WTC11 (cell line): ENCODE data around the gene FANK1. TPM values are rescaled to one million over a fixed set of nuclear protein-coding genes. Genes with fewer than 3 reads are reported as not detected.

Source experiments
- ATAC-seq: fragments of 200-7000 bp; cut with Tn5 transposase; 2 replicates; pipeline ENCODE4 v1.10.0; 2021; ENCODE audit warnings: mild to moderate bottlenecking, moderate library complexity
- CTCF ChIA-PET: fragments of 300-600 bp; sonication (Branson Sonifier 250); formaldehyde crosslinking; loops from one replicate; lab custom pipeline; 2021; ENCODE audit warnings: antibody characterized with exemption; lab: Charles Lee
- POLR2A ChIA-PET: fragments of 350-600 bp; sonication (Branson Sonifier 250); formaldehyde crosslinking; loops from one replicate; lab custom pipeline; 2021; ENCODE audit warnings: antibody characterized with exemption; lab: Charles Lee
- DNase-seq: peaks from one replicate; pipeline ENCODE4 v3.0.0; 2021; ENCODE audit warnings: low spot score
- H3K27ac Mint-ChIP-seq: 2 replicates; pipeline ENCODE4 v1.8.0; 2021; ENCODE audit warnings: mixed read lengths
- H3K27me3 Mint-ChIP-seq: 2 replicates; pipeline ENCODE4 v1.8.0; 2021; ENCODE audit warnings: low read depth, mild to moderate bottlenecking, moderate library complexity, mixed read lengths
- H3K36me3 Mint-ChIP-seq: 2 replicates; pipeline ENCODE4 v1.8.0; 2021; ENCODE audit warnings: mixed read lengths
- H3K4me1 Mint-ChIP-seq: 2 replicates; pipeline ENCODE4 v1.8.0; 2022; ENCODE audit warnings: mixed read lengths
- H3K4me3 Mint-ChIP-seq: 2 replicates; pipeline ENCODE4 v1.8.0; 2021; ENCODE audit warnings: mild to moderate bottlenecking, moderate library complexity, mixed read lengths
- H3K9me3 Mint-ChIP-seq: 2 replicates; pipeline ENCODE4 v1.8.0; 2021; ENCODE audit warnings: mixed read lengths
- AR ChIP-seq: fragments of 250-450 bp; sonication (Bioruptor Pico); IDR thresholded peaks from 2 replicates; pipeline ENCODE4 v1.9.0; 2021; ENCODE audit warnings: mild to moderate bottlenecking
- CBFB ChIP-seq: sonication (generic); formaldehyde crosslinking; IDR thresholded peaks from 2 replicates; pipeline ENCODE4 v1.8.1; 2022; ENCODE audit warnings: mild to moderate bottlenecking, low read depth, missing genetic modification reagents
- CTCF ChIP-seq: fragments of 200-600 bp; IDR thresholded peaks from 2 replicates; pipeline ENCODE4 v1.8.0; 2022; ENCODE audit warnings: antibody characterized with exemption
- ELF4 ChIP-seq: sonication (generic); formaldehyde crosslinking; IDR thresholded peaks from 2 replicates; pipeline ENCODE4 v1.8.1; 2022; ENCODE audit warnings: low read depth, mild to moderate bottlenecking, moderate library complexity, missing genetic modification reagents
- EMX1 ChIP-seq: fragments of 250-450 bp; sonication (Bioruptor Pico); IDR thresholded peaks from 2 replicates; pipeline ENCODE4 v1.8.0; 2021; ENCODE audit warnings: mild to moderate bottlenecking
- FOXP1 ChIP-seq: sonication (generic); formaldehyde crosslinking; IDR thresholded peaks from 2 replicates; pipeline ENCODE4 v1.8.0; 2022; ENCODE audit warnings: missing genetic modification reagents, mild to moderate bottlenecking, moderate library complexity, borderline replicate concordance
- GRHL2 ChIP-seq: fragments of 250-450 bp; sonication (Bioruptor Pico); IDR thresholded peaks from 2 replicates; pipeline ENCODE4 v1.8.0; 2022; ENCODE audit warnings: mild to moderate bottlenecking, moderate library complexity; ENCODE audit not compliant: insufficient replicate concordance, severe bottlenecking
- KAT7 ChIP-seq: sonication (generic); formaldehyde crosslinking; IDR thresholded peaks from 2 replicates; pipeline ENCODE4 v1.8.1; 2023; ENCODE audit warnings: missing genetic modification reagents, mild to moderate bottlenecking, borderline replicate concordance
- OVOL2 ChIP-seq: fragments of 250-450 bp; sonication (Bioruptor Pico); IDR thresholded peaks from 2 replicates; pipeline ENCODE4 v1.9.0; 2021; ENCODE audit warnings: mild to moderate bottlenecking, borderline replicate concordance
- PREB ChIP-seq: sonication (generic); formaldehyde crosslinking; IDR thresholded peaks from 2 replicates; pipeline ENCODE4 v1.8.1; 2022; ENCODE audit warnings: mild to moderate bottlenecking, missing genetic modification reagents, moderate library complexity, borderline replicate concordance
- PRRX2 ChIP-seq: fragments of 250-450 bp; sonication (Bioruptor Pico); IDR thresholded peaks from 2 replicates; pipeline ENCODE4 v1.8.0; 2021; ENCODE audit warnings: mild to moderate bottlenecking
- ZBTB21 ChIP-seq: sonication (generic); formaldehyde crosslinking; IDR thresholded peaks from 2 replicates; pipeline ENCODE4 v1.8.1; 2023; ENCODE audit warnings: mild to moderate bottlenecking, missing genetic modification reagents, borderline replicate concordance
- ZNF121 ChIP-seq: sonication (generic); formaldehyde crosslinking; IDR thresholded peaks from 2 replicates; pipeline ENCODE4 v1.8.0; 2023; ENCODE audit warnings: missing genetic modification reagents
- ZNF219 ChIP-seq: sonication (generic); formaldehyde crosslinking; IDR thresholded peaks from 2 replicates; pipeline ENCODE4 v1.8.0; 2023; ENCODE audit warnings: missing genetic modification reagents, mild to moderate bottlenecking, borderline replicate concordance
- ZNF416 ChIP-seq: fragments of 250-450 bp; sonication (Bioruptor Pico); IDR thresholded peaks from 2 replicates; pipeline ENCODE4 v1.9.0; 2021; ENCODE audit warnings: mild to moderate bottlenecking, inconsistent platforms
- total RNA-seq: library from RNA; stranded (reverse); gene quantifications from 3 replicates; pipeline ENCODE4 v1.2.3, GENCODE V29; 2021
- TF ChIP-seq, protein P1 (sequence below): sonication (generic); formaldehyde crosslinking; IDR thresholded peaks from 2 replicates; pipeline ENCODE4 v1.8.0; 2022; ENCODE audit warnings: mild to moderate bottlenecking, missing genetic modification reagents
- TF ChIP-seq, protein P2 (sequence below): sonication (generic); formaldehyde crosslinking; IDR thresholded peaks from 2 replicates; pipeline ENCODE4 v1.8.0; 2022; ENCODE audit warnings: mild to moderate bottlenecking, missing genetic modification reagents
- TF ChIP-seq, protein P3 (sequence below): sonication (generic); formaldehyde crosslinking; IDR thresholded peaks from 2 replicates; pipeline ENCODE4 v1.8.0; 2023; ENCODE audit warnings: mild to moderate bottlenecking, missing genetic modification reagents

FANK1 gene
- total RNA-seq, 1 experiment from 2014 or later, result 3.4 TPM

- Mint-ChIP-seq H3K4me3 (no peak overlapping the region), H3K36me3 (no peaks in the 10 kb centered on the region), H3K27me3 (no peaks in the 10 kb centered on the region), H3K27ac (no peak overlapping the region), H3K4me1 (peaks cover 27% of the 10 kb centered on the region), H3K9me3 (no peaks in the 10 kb centered on the region)
- CTCF ChIA-PET, result interaction anchor here (0.7 to 1.0 kb wide), 3 partner anchors 46 to 243 kb away, joined by 3 to 4 read pairs (median 3); no protein-coding TSS in a partner anchor
- TF ChIP-seq OVOL2, result no peak
- TF ChIP-seq, protein P1, sequence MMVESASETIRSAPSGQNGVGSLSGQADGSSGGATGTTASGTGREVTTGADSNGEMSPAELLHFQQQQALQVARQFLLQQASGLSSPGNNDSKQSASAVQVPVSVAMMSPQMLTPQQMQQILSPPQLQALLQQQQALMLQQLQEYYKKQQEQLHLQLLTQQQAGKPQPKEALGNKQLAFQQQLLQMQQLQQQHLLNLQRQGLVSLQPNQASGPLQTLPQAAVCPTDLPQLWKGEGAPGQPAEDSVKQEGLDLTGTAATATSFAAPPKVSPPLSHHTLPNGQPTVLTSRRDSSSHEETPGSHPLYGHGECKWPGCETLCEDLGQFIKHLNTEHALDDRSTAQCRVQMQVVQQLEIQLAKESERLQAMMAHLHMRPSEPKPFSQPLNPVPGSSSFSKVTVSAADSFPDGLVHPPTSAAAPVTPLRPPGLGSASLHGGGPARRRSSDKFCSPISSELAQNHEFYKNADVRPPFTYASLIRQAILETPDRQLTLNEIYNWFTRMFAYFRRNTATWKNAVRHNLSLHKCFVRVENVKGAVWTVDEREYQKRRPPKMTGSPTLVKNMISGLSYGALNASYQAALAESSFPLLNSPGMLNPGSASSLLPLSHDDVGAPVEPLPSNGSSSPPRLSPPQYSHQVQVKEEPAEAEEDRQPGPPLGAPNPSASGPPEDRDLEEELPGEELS (CRISPR knock-in tag), result no peak
- TF ChIP-seq FOXP1 (CRISPR knock-in tag), result no peak
- TF ChIP-seq PRRX2, result no peak
- no peak for TF ChIP-seq ELF4
- TF ChIP-seq, protein P2, sequence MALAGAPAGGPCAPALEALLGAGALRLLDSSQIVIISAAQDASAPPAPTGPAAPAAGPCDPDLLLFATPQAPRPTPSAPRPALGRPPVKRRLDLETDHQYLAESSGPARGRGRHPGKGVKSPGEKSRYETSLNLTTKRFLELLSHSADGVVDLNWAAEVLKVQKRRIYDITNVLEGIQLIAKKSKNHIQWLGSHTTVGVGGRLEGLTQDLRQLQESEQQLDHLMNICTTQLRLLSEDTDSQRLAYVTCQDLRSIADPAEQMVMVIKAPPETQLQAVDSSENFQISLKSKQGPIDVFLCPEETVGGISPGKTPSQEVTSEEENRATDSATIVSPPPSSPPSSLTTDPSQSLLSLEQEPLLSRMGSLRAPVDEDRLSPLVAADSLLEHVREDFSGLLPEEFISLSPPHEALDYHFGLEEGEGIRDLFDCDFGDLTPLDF (CRISPR knock-in tag), result no peak
- TF ChIP-seq KAT7 (CRISPR knock-in tag), result no peak
- no peak for TF ChIP-seq ZNF219
- TF ChIP-seq EMX1 (CRISPR knock-in tag), result no peak
- no peak for TF ChIP-seq GRHL2 (CRISPR knock-in tag)
- no peak for TF ChIP-seq PREB (CRISPR knock-in tag)
- ATAC-seq, result no peak
- no peak for DNase-seq
- POLR2A ChIA-PET, result no interaction called here
These were observed 84.2 kb downstream of the FANK1 start for GRCh38 chr10:125980521-125981035.

DNA sequence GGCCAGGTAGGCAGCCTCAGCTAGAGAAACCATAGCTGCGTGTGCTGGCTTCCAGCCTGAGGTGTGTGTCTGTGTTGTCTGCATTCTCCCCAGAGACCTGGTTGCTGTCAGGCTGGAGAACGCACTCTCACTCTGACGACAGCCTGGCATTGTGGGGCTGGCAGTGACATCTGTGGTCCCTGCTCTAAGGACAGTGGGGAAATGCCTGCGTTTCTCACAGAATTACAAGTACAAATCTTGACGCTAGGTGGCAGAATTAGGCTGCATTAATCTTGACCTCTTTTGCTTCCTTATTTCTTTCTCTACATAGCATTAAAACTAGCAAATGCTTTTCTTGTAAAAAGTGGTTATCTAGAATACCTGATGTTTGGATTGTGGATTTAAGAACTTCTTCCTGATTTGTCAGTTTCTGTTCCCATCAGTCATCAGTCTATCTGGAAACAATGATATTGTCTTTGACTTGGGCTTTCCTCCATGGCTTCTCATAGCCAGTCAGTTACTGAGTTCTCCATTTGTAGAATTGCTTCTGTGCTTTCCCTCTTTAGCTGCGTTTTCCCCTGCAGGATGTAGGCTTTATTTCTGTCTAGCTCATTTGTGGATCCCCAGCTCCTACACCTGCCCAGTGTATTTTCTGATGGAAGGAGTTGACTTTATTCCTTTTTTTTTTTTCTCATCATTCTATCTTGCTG, 86.0 kb downstream of the FANK1 start:
- ATAC-seq, result peak; percentile 76
- no peak overlapping the region for H3K27ac Mint-ChIP-seq
- peaks cover 20% of the 10 kb centered on the region for H3K4me1 Mint-ChIP-seq
- no peak overlapping the region for H3K4me3 Mint-ChIP-seq
- CTCF ChIA-PET, result interaction anchor here (0.6 to 1.6 kb wide), 13 partner anchors 14 to 617 kb away, joined by 3 to 12 read pairs (median 4); partner anchors contain the start of gene ADAM12
- peak; percentile 33 for DNase-seq
- TF ChIP-seq CBFB (CRISPR knock-in tag) (no peak), CTCF (peak; percentile 48)
- TF ChIP-seq, all 79 proteins: peak for 1
- no peaks in the 10 kb centered on the region for H3K27me3 Mint-ChIP-seq
- no peaks in the 10 kb centered on the region for H3K36me3 Mint-ChIP-seq
- POLR2A ChIA-PET, result no interaction called here
- H3K9me3 Mint-ChIP-seq, result no peaks in the 10 kb centered on the region

DNA sequence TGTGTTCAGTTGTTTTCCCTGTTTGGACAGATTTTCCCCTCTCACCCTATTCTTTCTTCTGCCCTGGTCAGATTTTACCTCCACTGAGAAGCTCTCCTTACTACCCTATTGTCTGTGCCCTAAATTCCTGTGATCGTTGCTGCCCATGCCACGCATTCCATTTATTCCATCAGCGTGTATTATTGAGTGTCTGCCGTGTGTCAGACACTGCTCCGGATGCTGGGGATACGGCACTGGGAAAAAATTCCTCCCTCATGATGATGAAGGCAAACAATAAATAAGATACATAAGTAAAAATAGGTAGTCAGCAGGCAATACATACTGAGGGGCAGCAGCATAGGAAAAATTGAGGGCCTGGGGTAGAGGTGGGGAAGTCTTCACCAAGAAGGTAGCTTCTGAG, 86.8 kb downstream of the FANK1 start:
- no peak for ATAC-seq
- Mint-ChIP-seq H3K9me3 (no peaks in the 10 kb centered on the region), H3K27me3 (no peaks in the 10 kb centered on the region), H3K36me3 (no peaks in the 10 kb centered on the region), H3K27ac (no peak overlapping the region), H3K4me3 (no peak overlapping the region), H3K4me1 (peaks cover 19% of the 10 kb centered on the region)
- CTCF ChIA-PET, result interaction anchor here (0.6 to 1.6 kb wide), 16 partner anchors 13 to 616 kb away, joined by 3 to 12 read pairs (median 4); partner anchors contain the start of gene ADAM12
- POLR2A ChIA-PET, result no interaction called here
- DNase-seq, result no peak
- TF ChIP-seq AR (CRISPR knock-in tag) (no peak), ZNF121 (CRISPR knock-in tag) (no peak), FOXP1 (CRISPR knock-in tag) (no peak), ZBTB21 (CRISPR knock-in tag) (no peak), ZNF416 (CRISPR knock-in tag) (no peak)
- TF ChIP-seq, protein P3, sequence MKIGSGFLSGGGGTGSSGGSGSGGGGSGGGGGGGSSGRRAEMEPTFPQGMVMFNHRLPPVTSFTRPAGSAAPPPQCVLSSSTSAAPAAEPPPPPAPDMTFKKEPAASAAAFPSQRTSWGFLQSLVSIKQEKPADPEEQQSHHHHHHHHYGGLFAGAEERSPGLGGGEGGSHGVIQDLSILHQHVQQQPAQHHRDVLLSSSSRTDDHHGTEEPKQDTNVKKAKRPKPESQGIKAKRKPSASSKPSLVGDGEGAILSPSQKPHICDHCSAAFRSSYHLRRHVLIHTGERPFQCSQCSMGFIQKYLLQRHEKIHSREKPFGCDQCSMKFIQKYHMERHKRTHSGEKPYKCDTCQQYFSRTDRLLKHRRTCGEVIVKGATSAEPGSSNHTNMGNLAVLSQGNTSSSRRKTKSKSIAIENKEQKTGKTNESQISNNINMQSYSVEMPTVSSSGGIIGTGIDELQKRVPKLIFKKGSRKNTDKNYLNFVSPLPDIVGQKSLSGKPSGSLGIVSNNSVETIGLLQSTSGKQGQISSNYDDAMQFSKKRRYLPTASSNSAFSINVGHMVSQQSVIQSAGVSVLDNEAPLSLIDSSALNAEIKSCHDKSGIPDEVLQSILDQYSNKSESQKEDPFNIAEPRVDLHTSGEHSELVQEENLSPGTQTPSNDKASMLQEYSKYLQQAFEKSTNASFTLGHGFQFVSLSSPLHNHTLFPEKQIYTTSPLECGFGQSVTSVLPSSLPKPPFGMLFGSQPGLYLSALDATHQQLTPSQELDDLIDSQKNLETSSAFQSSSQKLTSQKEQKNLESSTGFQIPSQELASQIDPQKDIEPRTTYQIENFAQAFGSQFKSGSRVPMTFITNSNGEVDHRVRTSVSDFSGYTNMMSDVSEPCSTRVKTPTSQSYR (CRISPR knock-in tag), result no peak
